Fibroblast of lung (primary cell): Measurements from ENCODE around the gene CEP41. TPM values are rescaled to one million over a fixed set of nuclear protein-coding genes. Genes with fewer than 3 reads are reported as not detected.

ENCODE experiments used
- DNase-seq, 2 donors: peaks; one replicate each; pipeline versions ENCODE4 v3.0.0 to v3.0.0-alpha.2; 2010; ENCODE audit warnings: low read depth in 2 of 2
- H2AFZ ChIP-seq: 2 replicates; pipeline ENCODE4 v1.5.1; 2012; ENCODE audit warnings: low read length, control low read depth, inconsistent platforms
- H3K27ac ChIP-seq: 2 replicates; pipeline ENCODE4 v1.5.1; 2011; ENCODE audit warnings: low read length, control low read depth; ENCODE audit not compliant: insufficient read depth
- H3K27me3 ChIP-seq: 2 replicates; pipeline ENCODE4 v1.5.1; 2011; ENCODE audit warnings: mild to moderate bottlenecking, low read length; ENCODE audit not compliant: control insufficient read depth, insufficient read depth
- H3K36me3 ChIP-seq: 2 replicates; pipeline ENCODE4 v1.5.1; 2011; ENCODE audit warnings: low read length; ENCODE audit not compliant: control insufficient read depth, insufficient read depth
- H3K4me1 ChIP-seq: 2 replicates; pipeline ENCODE4 v1.5.1; 2011; ENCODE audit warnings: low read length; ENCODE audit not compliant: control insufficient read depth, insufficient read depth; ENCODE audit errors: extremely low read depth
- H3K4me2 ChIP-seq: 2 replicates; pipeline ENCODE4 v1.5.1; 2011; ENCODE audit warnings: low read length, control low read depth; ENCODE audit not compliant: insufficient read depth; ENCODE audit errors: extremely low read depth
- H3K4me3 ChIP-seq, 4 experiments: fragments of 200-600 bp in 1 of 4; sonication (generic) in 1 of 4; replicated peaks in 1 of 4; 2 replicates each; pipeline ENCODE4 v1.5.1; 2011 to 2016; ENCODE audit warnings: low read length in 4 of 4, low read depth in 3 of 4, mild to moderate bottlenecking in 3 of 4, control low read depth in 2 of 4, inconsistent platforms in 1 of 4, mixed read lengths in 1 of 4; ENCODE audit not compliant: insufficient read depth in 1 of 4; ENCODE audit errors: control extremely low read depth in 1 of 4
- H3K79me2 ChIP-seq: 2 replicates; pipeline ENCODE4 v1.5.1; 2012; ENCODE audit warnings: mild to moderate bottlenecking, low read length, inconsistent platforms; ENCODE audit not compliant: control insufficient read depth, insufficient read depth
- H3K9ac ChIP-seq: 2 replicates; pipeline ENCODE4 v1.5.1; 2011; ENCODE audit warnings: mild to moderate bottlenecking, low read length, control low read depth; ENCODE audit not compliant: insufficient read depth
- H3K9me3 ChIP-seq: 2 replicates; pipeline ENCODE4 v1.5.1; 2012; ENCODE audit warnings: low read depth, low read length; ENCODE audit not compliant: control insufficient read depth, insufficient read depth
- H4K20me1 ChIP-seq: 2 replicates; pipeline ENCODE4 v1.5.1; 2011; ENCODE audit warnings: low read length; ENCODE audit not compliant: control insufficient read depth, insufficient read depth; ENCODE audit errors: extremely low read depth
- CTCF ChIP-seq, 2 donors: IDR thresholded peaks in 1 of 2; conservative IDR thresholded peaks in 1 of 2; 1 replicate in 1 of 2; 2 replicates in 1 of 2; pipeline ENCODE4 v1.5.1; 2011 to 2012; ENCODE audit warnings: low read length in 2 of 2, control low read depth in 1 of 2, inconsistent platforms in 1 of 2, low read depth in 1 of 2, mild to moderate bottlenecking in 1 of 2
- EZH2 ChIP-seq: IDR thresholded peaks from 2 replicates; pipeline ENCODE4 v1.5.1; 2012; ENCODE audit warnings: low read length, control low read depth, mild to moderate bottlenecking; ENCODE audit errors: missing control alignments
- polyA plus RNA-seq, 2 donors: library from polyadenylated mRNA; depleted of rRNA in 1 of 2; stranded (reverse) in 1 of 2; unstranded in 1 of 2; fragments of >200 nt; gene quantifications; 2 replicates each; pipeline ENCODE4 v1.2.1, GENCODE V29; 2011 to 2012; ENCODE audit warnings: missing spikeins in 1 of 2
- total RNA-seq: library from RNA; depleted of rRNA; stranded (reverse); fragments of >200 nt; gene quantifications from 2 replicates; pipeline ENCODE4 v1.2.1, GENCODE V29; 2014

CEP41 gene
- total and polyA plus RNA-seq, 2 donors (not counting 1 experiment from before 2014, with no cell fraction given): 8.3 to 24.5 TPM

GRCh38 chr7:130489140-130489983 lies 48.5 kb upstream of the CEP41 start:
- Histone ChIP-seq H3K27me3 (no peaks in the 10 kb centered on the region), H2AFZ (no peak overlapping the region), H3K4me1 (peaks cover 4% of the 10 kb centered on the region), H3K9me3 (no peaks in the 10 kb centered on the region), H3K4me2 (peak overlapping the region; percentile 51), H3K9ac (no peak overlapping the region), H4K20me1 (no peaks in the 10 kb centered on the region), H3K79me2 (peaks cover 18% of the 10 kb centered on the region), H3K4me3 (no peak overlapping the region), H3K27ac (peak overlapping the region; percentile 23), H3K36me3 (no peaks in the 10 kb centered on the region)
- DNase-seq: peak; percentile 43 to 99
- TF ChIP-seq EZH2: no peak
- TF ChIP-seq CTCF (conservative IDR thresholded peaks at IDR 0.05 in 1 of 2, IDR thresholded peaks at IDR 0.05 in 1 of 2; ENCODE audit: low read depth in 1 of 2, low read length in 2 of 2): no peak

GRCh38 chr7:130488392-130489139 lies 47.8 kb upstream of the CEP41 start:
- H3K9ac ChIP-seq: no peak overlapping the region
- H2AFZ ChIP-seq: peak overlapping the region; percentile 39
- H3K4me2 ChIP-seq: peak overlapping the region; percentile 51
- no peaks in the 10 kb centered on the region for H3K9me3 ChIP-seq
- H3K36me3 ChIP-seq: no peaks in the 10 kb centered on the region
- no peak overlapping the region for H3K4me3 ChIP-seq
- H3K27ac ChIP-seq: peak overlapping the region; percentile 23
- H3K79me2 ChIP-seq: peaks cover 10% of the 10 kb centered on the region
- no peaks in the 10 kb centered on the region for H4K20me1 ChIP-seq
- no peaks in the 10 kb centered on the region for H3K27me3 ChIP-seq
- no peak for TF ChIP-seq EZH2
- TF ChIP-seq CTCF (conservative IDR thresholded peaks at IDR 0.05 in 1 of 2, IDR thresholded peaks at IDR 0.05 in 1 of 2; ENCODE audit: low read depth in 1 of 2, low read length in 2 of 2): no peak
- H3K4me1 ChIP-seq: peaks cover 4% of the 10 kb centered on the region
- peak; percentile 1 to 27 for DNase-seq

GRCh38 chr7:130486954-130487436 lies 46.2 kb upstream of the CEP41 start:
- H2AFZ ChIP-seq: no peak overlapping the region
- H3K27ac ChIP-seq: no peak overlapping the region
- H3K9me3 ChIP-seq: no peaks in the 10 kb centered on the region
- DNase-seq: no peak
- H3K4me2 ChIP-seq: no peak overlapping the region
- no peaks in the 10 kb centered on the region for H3K79me2 ChIP-seq
- no peak overlapping the region for H3K9ac ChIP-seq
- TF ChIP-seq EZH2 (no peak), CTCF (conservative IDR thresholded peaks at IDR 0.05 in 1 of 2, IDR thresholded peaks at IDR 0.05 in 1 of 2; ENCODE audit: low read depth in 1 of 2, low read length in 2 of 2) (no peak)
- no peaks in the 10 kb centered on the region for H3K27me3 ChIP-seq
- no peaks in the 10 kb centered on the region for H3K36me3 ChIP-seq
- H3K4me3 ChIP-seq: no peak overlapping the region
- no peaks in the 10 kb centered on the region for H4K20me1 ChIP-seq
- peaks cover 4% of the 10 kb centered on the region for H3K4me1 ChIP-seq
